Right lobe of liver (tissue), 6 donors: ENCODE data around the gene TNPO1. TPM values are rescaled to one million over a fixed set of nuclear protein-coding genes. Genes with fewer than 3 reads are reported as not detected.

Experiments used
- ATAC-seq, 4 donors: fragments of 200-7000 bp; cut with Tn5 transposase; one replicate each; pipeline ENCODE4 v1.9.1; 2020; ENCODE audit warnings: mild to moderate bottlenecking in 4 of 4, moderate library complexity in 4 of 4
- DNase-seq, 3 donors: peaks; one replicate each; pipeline ENCODE4 v3.0.0-alpha.2; 2020
- H3K27ac ChIP-seq, 3 donors: fragments of 200-600 bp; one replicate each; pipeline ENCODE4 v1.8.0; 2022
- H3K27me3 ChIP-seq, 2 donors: fragments of 200-600 bp; one replicate each; pipeline ENCODE4 v1.8.0; 2022
- H3K36me3 ChIP-seq, 4 donors: fragments of 200-600 bp; sonication (generic) in 1 of 4; one replicate each; pipeline versions ENCODE4 v1.5.1 to v1.8.0; 2017 to 2022; ENCODE audit warnings: control low read depth in 1 of 4
- H3K4me1 ChIP-seq, 4 donors: fragments of 200-600 bp; sonication (generic) in 1 of 4; one replicate each; pipeline versions ENCODE4 v1.5.1 to v1.8.0; 2017 to 2022; ENCODE audit warnings: control low read depth in 1 of 4
- H3K4me3 ChIP-seq, 3 donors: fragments of 200-600 bp; one replicate each; pipeline ENCODE4 v1.8.0; 2022
- H3K9me3 ChIP-seq, 4 donors: fragments of 200-600 bp; sonication (generic) in 1 of 4; one replicate each; pipeline versions ENCODE4 v1.5.1 to v1.8.0; 2017 to 2022; ENCODE audit warnings: control low read depth in 1 of 4
- POLR2A ChIP-seq: fragments of 450-650 bp; IDR thresholded peaks from one replicate; pipeline ENCODE4 v1.6.1; 2017; ENCODE audit warnings: antibody characterized with exemption, mild to moderate bottlenecking
- WGBS: methylation state at CpG from one replicate; pipeline ENCODE4 v1.1.6; 2018; ENCODE audit warnings: low coverage, low lambda C conversion rate; ENCODE audit not compliant: insufficient coverage; ENCODE audit errors: missing lambda C conversion rate; 5-methylcytosine and 5-hydroxymethylcytosine counted together
- intact Hi-C, 2 donors: fragments of 100-400 bp; cut with DNase I; formaldehyde crosslinking; loops; one replicate each; pipeline versions ENCODE4 v1.11.2 to v1.14.1; 2022
- long read RNA-seq: library from polyadenylated mRNA; unstranded; transcript quantifications from one replicate; pipeline ENCODE4 v2.0.0, GENCODE V29; 2019
- total RNA-seq, 6 experiments: library from RNA; depleted of rRNA in 2 of 6; stranded (reverse); fragments of >200 nt in 2 of 6; fragmentation: NEBNext Ultra II Directional in 3 of 6; extraction: Animal tissue kit (Norgen Biotek cat#: 25700) in 3 of 6; gene quantifications; one replicate each; pipeline versions ENCODE4 v1.1.0 to v1.2.4, GENCODE V29; 2016 to 2023
- TF ChIP-seq, protein P1 (sequence below), 4 donors: fragments of 200-600 bp in 3 of 4; fragments of 450-650 bp in 1 of 4; IDR thresholded peaks; one replicate each; pipeline versions ENCODE4 v1.5.1 to v1.8.0; 2016 to 2022; ENCODE audit warnings: antibody characterized with exemption in 4 of 4, mild to moderate bottlenecking in 2 of 4
- donor health status: DM: no; HTN: yes; CAD: no.
- donor health status: DM: no; HTN: no; CAD: no.
- donor health status: DM: no; HTN: no; CAD: no.
- donor health status: DM: no; HTN: yes; CAD: no.
- donor health status: DM: no; HTN: yes; CAD: no.

Gene TNPO1
- total RNA-seq = 10 to 100 TPM; 29.5 to 64.3 (median 41.8) TPM
- long read RNA-seq, partial matches to known transcripts = 1 of 3 reads
- long read RNA-seq, other reads (novel, unspliced or antisense) = 0 of 3 reads

- Histone ChIP-seq H3K27me3 (no peaks in the 10 kb centered on the region), H3K36me3 (no peaks in the 10 kb centered on the region), H3K9me3 (no peaks in the 10 kb centered on the region), H3K27ac (peak within 1 kb of the TSS; percentile 86 to 94 (median 91)), H3K4me3 (peak within 1 kb of the TSS; percentile 69 to 77 (median 74)), H3K4me1 (peaks cover 0 to 19% (median 0%) of the 10 kb centered on the region in 4 donors)
- TF ChIP-seq POLR2A = peak; percentile 95
- TF ChIP-seq, protein P1, sequence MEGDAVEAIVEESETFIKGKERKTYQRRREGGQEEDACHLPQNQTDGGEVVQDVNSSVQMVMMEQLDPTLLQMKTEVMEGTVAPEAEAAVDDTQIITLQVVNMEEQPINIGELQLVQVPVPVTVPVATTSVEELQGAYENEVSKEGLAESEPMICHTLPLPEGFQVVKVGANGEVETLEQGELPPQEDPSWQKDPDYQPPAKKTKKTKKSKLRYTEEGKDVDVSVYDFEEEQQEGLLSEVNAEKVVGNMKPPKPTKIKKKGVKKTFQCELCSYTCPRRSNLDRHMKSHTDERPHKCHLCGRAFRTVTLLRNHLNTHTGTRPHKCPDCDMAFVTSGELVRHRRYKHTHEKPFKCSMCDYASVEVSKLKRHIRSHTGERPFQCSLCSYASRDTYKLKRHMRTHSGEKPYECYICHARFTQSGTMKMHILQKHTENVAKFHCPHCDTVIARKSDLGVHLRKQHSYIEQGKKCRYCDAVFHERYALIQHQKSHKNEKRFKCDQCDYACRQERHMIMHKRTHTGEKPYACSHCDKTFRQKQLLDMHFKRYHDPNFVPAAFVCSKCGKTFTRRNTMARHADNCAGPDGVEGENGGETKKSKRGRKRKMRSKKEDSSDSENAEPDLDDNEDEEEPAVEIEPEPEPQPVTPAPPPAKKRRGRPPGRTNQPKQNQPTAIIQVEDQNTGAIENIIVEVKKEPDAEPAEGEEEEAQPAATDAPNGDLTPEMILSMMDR (IDR thresholded peaks at IDR 0.05) = peak in 1 of 4 donors; percentile 5
- WGBS = no CpG with 5 or more reads among the region's 93 CpGs
- intact Hi-C loops = no loop called here
- ATAC-seq (peak; percentile 89 to 95 (median 91)), DNase-seq (peak; percentile 95 to 96 (median 95))
Measured at GRCh38 chr5:72816284-72817075, at the start of gene TNPO1. TSS of gene TNPO1 (plus strand) at chr5:72816661. CDS start at chr5:72816738, 77 bp downstream.

DNA sequence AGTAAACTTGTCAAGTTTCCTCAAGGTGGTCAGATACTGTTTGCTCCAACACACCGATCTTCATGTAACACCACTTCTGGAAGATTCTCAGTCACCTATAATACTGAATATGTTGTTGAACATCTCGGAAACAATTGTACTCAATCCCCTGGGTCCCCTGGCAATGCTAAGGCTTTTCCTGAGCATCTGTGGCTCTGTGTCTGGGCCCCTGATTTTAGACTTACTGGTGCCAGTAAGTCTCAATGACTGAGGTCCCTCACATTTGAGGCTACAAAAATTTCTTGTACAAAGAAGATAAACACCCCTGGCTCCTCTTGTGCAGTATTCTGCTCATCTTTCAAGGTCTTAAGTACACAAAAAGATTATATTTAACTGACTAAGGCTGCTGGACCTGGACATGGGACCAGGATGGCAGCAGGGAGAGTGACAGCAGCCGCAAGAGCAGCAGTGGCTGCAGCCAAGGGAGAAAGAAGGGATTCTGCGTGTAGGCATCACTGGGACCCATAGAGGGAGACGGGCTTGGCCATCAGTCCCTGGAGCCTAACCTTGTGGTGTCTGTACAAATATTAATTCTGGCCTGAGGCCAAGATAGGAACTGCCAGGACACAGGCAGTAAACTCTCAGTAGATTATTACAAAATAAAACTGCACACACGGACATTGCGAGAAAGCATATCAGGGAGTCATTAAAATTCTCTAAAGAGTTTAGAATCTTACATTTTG is 49.0 kb upstream of the TNPO1 start:
- ATAC-seq = peak; percentile 100
- Histone ChIP-seq H3K4me1 (no peaks in the 10 kb centered on the region), H3K9me3 (no peaks in the 10 kb centered on the region), H3K36me3 (no peaks in the 10 kb centered on the region), H3K27ac (no peak overlapping the region), H3K27me3 (no peaks in the 10 kb centered on the region), H3K4me3 (no peak overlapping the region)
- DNase-seq = peak; percentile 48 to 72 (median 63)
- TF ChIP-seq, protein P1 (IDR thresholded peaks at IDR 0.05) = peak in 3 of 4 donors; percentile 29 to 41 (median 37)
- TF ChIP-seq POLR2A = no peak
- intact Hi-C loops = no loop called here
- WGBS = 45% methylated on average over 5 of the region's 7 CpGs

DNA sequence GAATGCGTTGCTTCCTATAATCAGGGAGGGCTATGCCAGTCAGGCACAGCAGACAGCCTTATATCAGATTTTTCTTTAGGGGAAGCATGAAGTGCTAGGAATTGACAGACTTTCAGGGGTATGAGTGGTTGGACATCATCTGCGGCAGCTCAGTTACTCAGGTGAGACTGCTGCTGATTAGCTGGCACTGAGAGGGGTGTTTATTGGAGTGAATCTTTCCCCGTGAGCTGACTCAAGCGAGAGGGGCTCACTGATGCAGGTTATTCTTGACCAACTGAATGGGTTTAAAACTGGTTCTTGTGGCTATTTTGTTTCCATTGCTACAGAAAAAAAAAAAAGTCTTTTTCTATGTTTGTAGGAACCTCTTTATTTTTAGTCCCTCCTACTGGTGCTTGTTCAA is 46.2 kb upstream of the TNPO1 start:
- no peak overlapping the region for H3K27ac ChIP-seq
- WGBS = 98% methylated on average over 4 of the region's 4 CpGs

GRCh38 chr5:72776684-72777083 is 39.8 kb upstream of the TNPO1 start:
- TF ChIP-seq, protein P1 (IDR thresholded peaks at IDR 0.05) = no peak
- TF ChIP-seq POLR2A = no peak
- Histone ChIP-seq H3K9me3 (no peaks in the 10 kb centered on the region), H3K27ac (no peak overlapping the region), H3K4me1 (no peaks in the 10 kb centered on the region), H3K4me3 (no peak overlapping the region), H3K27me3 (no peaks in the 10 kb centered on the region), H3K36me3 (no peaks in the 10 kb centered on the region)
- no CpG with 5 or more reads among the region's 1 CpG for WGBS
- intact Hi-C loops = no loop called here
- DNase-seq (no peak), ATAC-seq (no peak)

More for the DNA sequence above, 46.2 kb upstream of the TNPO1 start:
- Histone ChIP-seq H3K36me3 (no peaks in the 10 kb centered on the region), H3K27me3 (no peaks in the 10 kb centered on the region), H3K4me1 (no peaks in the 10 kb centered on the region), H3K9me3 (no peaks in the 10 kb centered on the region), H3K4me3 (no peak overlapping the region)
- no peak for TF ChIP-seq POLR2A
- TF ChIP-seq, protein P1 (IDR thresholded peaks at IDR 0.05) = no peak
- DNase-seq (no peak), ATAC-seq (no peak)
- intact Hi-C loops = no loop called here
